B cell (primary cell): ENCODE measurements around the gene S100A7. TPM values are rescaled to one million over a fixed set of nuclear protein-coding genes. Genes with fewer than 3 reads are reported as not detected.

Experiments used
- ATAC-seq: fragments of 200-7000 bp; cut with Tn5 transposase; one replicate; pipeline ENCODE4 v1.10.0; 2021; ENCODE audit warnings: low read depth, mild to moderate bottlenecking, moderate number of reproducible peaks, moderate library complexity
- CTCF ChIA-PET: fragments of 350-600 bp; sonication (Branson Sonifier 250); formaldehyde crosslinking; loops from one replicate; lab custom pipeline; 2021; ENCODE audit warnings: antibody characterized with exemption, inconsistent platforms; lab: Charles Lee
- POLR2A ChIA-PET: fragments of 350-600 bp; sonication (Branson Sonifier 250); formaldehyde crosslinking; loops from one replicate; lab custom pipeline; 2021; ENCODE audit warnings: antibody characterized with exemption; lab: Charles Lee
- DNase-seq: peaks from one replicate; pipeline ENCODE4 v3.0.0; 2013
- H2AFZ ChIP-seq: 2 replicates; pipeline ENCODE4 v1.6.1; 2012; ENCODE audit warnings: mild to moderate bottlenecking, low read depth, low read length; ENCODE audit not compliant: insufficient read depth, poor library complexity, severe bottlenecking
- H3K27ac ChIP-seq, 2 donors: 1 replicate in 1 of 2; 2 replicates in 1 of 2; pipeline ENCODE4 v1.5.1; 2012 to 2013; ENCODE audit warnings: low read length in 2 of 2, mild to moderate bottlenecking in 2 of 2, moderate library complexity in 1 of 2
- H3K27me3 ChIP-seq, 4 experiments: fragments of 200-600 bp in 1 of 4; sonication (generic) in 1 of 4; replicated peaks in 1 of 4; 1 replicate in 2 of 4; 2 replicates in 2 of 4; pipeline versions ENCODE4 v1.6.1 to v1.7.0; 2013 to 2016; ENCODE audit warnings: low read length in 3 of 4, mild to moderate bottlenecking in 2 of 4, mixed read lengths in 1 of 4, moderate library complexity in 1 of 4; ENCODE audit not compliant: insufficient read depth in 4 of 4, control insufficient read depth in 3 of 4; ENCODE audit errors: control extremely low read depth in 1 of 4
- H3K36me3 ChIP-seq, 2 experiments: replicated peaks in 1 of 2; 1 replicate in 1 of 2; 2 replicates in 1 of 2; pipeline versions ENCODE4 v1.6.1 to v1.7.1; 2013; ENCODE audit warnings: low read length in 1 of 2; ENCODE audit not compliant: insufficient read depth in 2 of 2, control insufficient read depth in 1 of 2; ENCODE audit errors: control extremely low read depth in 1 of 2, extremely low read depth in 1 of 2
- H3K4me1 ChIP-seq, 2 donors: fragments of 200-600 bp in 1 of 2; sonication (generic) in 1 of 2; 1 replicate in 1 of 2; 2 replicates in 1 of 2; pipeline versions ENCODE4 v1.5.1 to v1.6.1; 2013 to 2017; ENCODE audit warnings: low read length in 2 of 2; ENCODE audit not compliant: control insufficient read depth in 2 of 2, insufficient read depth in 2 of 2
- H3K4me2 ChIP-seq: replicated peaks from 2 replicates; pipeline ENCODE3; 2012; ENCODE audit warnings: mild to moderate bottlenecking, low read depth, low read length; ENCODE audit not compliant: poor library complexity, severe bottlenecking
- H3K4me3 ChIP-seq, 5 experiments: fragments of 200-600 bp in 1 of 5; sonication (generic) in 1 of 5; 1 replicate in 3 of 5; 2 replicates in 2 of 5; pipeline versions ENCODE4 v1.5.1 to v1.7.0; 2011 to 2016; ENCODE audit warnings: low read length in 4 of 5, mild to moderate bottlenecking in 4 of 5, low read depth in 2 of 5, control low read depth in 1 of 5, moderate library complexity in 1 of 5; ENCODE audit not compliant: insufficient read depth in 1 of 5; ENCODE audit errors: control extremely low read depth in 1 of 5, extremely low read depth in 1 of 5
- H3K79me2 ChIP-seq: fragments of 200-600 bp; sonication (generic); one replicate; pipeline ENCODE4 v1.6.0; 2016; ENCODE audit warnings: low read length; ENCODE audit not compliant: control insufficient read depth, insufficient read depth
- H3K9ac ChIP-seq: fragments of 200-600 bp; sonication (generic); 2 replicates; pipeline ENCODE4 v1.6.1; 2017; ENCODE audit warnings: mild to moderate bottlenecking, low read length, moderate library complexity
- H3K9me3 ChIP-seq, 3 donors: one replicate each; pipeline versions ENCODE4 v1.6.1 to v1.7.1; 2013; ENCODE audit warnings: low read length in 2 of 3; ENCODE audit not compliant: control insufficient read depth in 2 of 3, insufficient read depth in 1 of 3; ENCODE audit errors: control extremely low read depth in 1 of 3
- H4K20me1 ChIP-seq: 2 replicates; pipeline ENCODE4 v1.6.0; 2012; ENCODE audit warnings: mild to moderate bottlenecking, low read length; ENCODE audit not compliant: insufficient read depth, control insufficient read depth, poor library complexity, severe bottlenecking
- H3K27ac Mint-ChIP-seq: one replicate; pipeline ENCODE4 v1.8.0; 2021; ENCODE audit warnings: mixed read lengths
- H3K27me3 Mint-ChIP-seq: one replicate; pipeline ENCODE4 v1.8.0; 2021; ENCODE audit warnings: mixed read lengths
- H3K4me1 Mint-ChIP-seq: one replicate; pipeline ENCODE4 v1.8.0; 2021; ENCODE audit warnings: mixed read lengths
- H3K4me3 Mint-ChIP-seq: one replicate; pipeline ENCODE4 v1.8.0; 2021; ENCODE audit warnings: mixed read lengths
- H3K9me3 Mint-ChIP-seq: one replicate; pipeline ENCODE4 v1.8.0; 2022; ENCODE audit warnings: mixed read lengths; ENCODE audit not compliant: insufficient read depth
- EZH2 ChIP-seq: IDR thresholded peaks from 2 replicates; pipeline ENCODE4 v1.6.1; 2012; ENCODE audit warnings: borderline replicate concordance, low read depth, mild to moderate bottlenecking, moderate library complexity, low read length; ENCODE audit not compliant: insufficient read depth, poor library complexity, severe bottlenecking
- WGBS: methylation state at CpG from one replicate; pipeline ENCODE4 v1.1.5; 2013; ENCODE audit warnings: missing lambda C conversion rate; ENCODE audit not compliant: insufficient coverage; 5-methylcytosine and 5-hydroxymethylcytosine counted together
- intact Hi-C: fragments of 100-400 bp; cut with micrococcal nuclease; formaldehyde crosslinking; loops from one replicate; pipeline ENCODE4 v1.10.0; 2022
- polyA minus RNA-seq: library from RNA; depleted of rRNA, polyadenylated mRNA; stranded (reverse); fragments of >200 nt; gene quantifications from 2 replicates; pipeline ENCODE4 v1.2.3, GENCODE V29; 2012
- polyA plus RNA-seq: library from polyadenylated mRNA; depleted of rRNA; stranded (reverse); fragments of >200 nt; gene quantifications from 2 replicates; pipeline ENCODE4 v1.2.3, GENCODE V29; 2012
- total RNA-seq, 2 donors: library from RNA; stranded (reverse); fragments of 120-200 nt in 1 of 2; gene quantifications; 1 replicate in 1 of 2; 2 replicates in 1 of 2; pipeline versions ENCODE4 v1.2.3 to v1.2.4, GENCODE V29; 2013 to 2022
- TF ChIP-seq, protein P1 (sequence below): fragments of 200-600 bp; IDR thresholded peaks from one replicate; pipeline ENCODE4 v1.8.0; 2022; ENCODE audit warnings: antibody characterized with exemption, mild to moderate bottlenecking

The S100A7 gene
- total RNA-seq: not detected in 2 replicates
- total RNA-seq (2013): not detected
- not detected in 2 replicates for polyA plus RNA-seq
- polyA minus RNA-seq: not detected in 2 replicates

DNA sequence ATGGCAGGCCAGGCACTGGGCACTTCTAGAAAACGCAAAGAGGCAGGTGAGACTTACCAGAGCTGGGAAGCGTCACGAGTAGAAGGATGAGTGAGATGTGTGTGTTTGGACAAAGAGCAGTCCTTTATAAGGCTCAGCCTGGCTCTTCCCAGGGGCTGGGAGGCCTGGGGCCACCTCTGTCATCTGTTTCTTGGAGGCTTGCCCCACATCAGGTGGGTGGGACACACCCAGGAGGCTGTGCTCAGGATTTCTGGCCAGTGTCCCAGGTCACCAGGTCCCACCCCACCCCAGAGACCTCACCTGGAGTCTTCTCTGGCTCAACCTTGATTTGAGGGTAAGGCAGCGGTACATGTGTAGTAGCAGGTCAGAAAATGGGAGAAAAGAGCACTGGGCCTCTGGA lies at the start of gene S100A7:
Gene S100A7 (minus strand): TSS at position 101 of the 400 bp plus-strand sequence. CDS start 1,638 bp downstream, outside the sequence.
- Mint-ChIP-seq H3K9me3 (no peaks in the 10 kb centered on the region), H3K27ac (no peak within 1 kb of the TSS), H3K4me1 (peaks cover under 1% of the 10 kb centered on the region), H3K4me3 (no peak within 1 kb of the TSS), H3K27me3 (peaks cover 57% of the 10 kb centered on the region)
- no peaks in the 10 kb centered on the region for H4K20me1 ChIP-seq
- no peaks in the 10 kb centered on the region for H3K36me3 ChIP-seq
- CTCF ChIA-PET: no interaction called here
- DNase-seq (no peak), ATAC-seq (no peak)
- TF ChIP-seq, protein P1, sequence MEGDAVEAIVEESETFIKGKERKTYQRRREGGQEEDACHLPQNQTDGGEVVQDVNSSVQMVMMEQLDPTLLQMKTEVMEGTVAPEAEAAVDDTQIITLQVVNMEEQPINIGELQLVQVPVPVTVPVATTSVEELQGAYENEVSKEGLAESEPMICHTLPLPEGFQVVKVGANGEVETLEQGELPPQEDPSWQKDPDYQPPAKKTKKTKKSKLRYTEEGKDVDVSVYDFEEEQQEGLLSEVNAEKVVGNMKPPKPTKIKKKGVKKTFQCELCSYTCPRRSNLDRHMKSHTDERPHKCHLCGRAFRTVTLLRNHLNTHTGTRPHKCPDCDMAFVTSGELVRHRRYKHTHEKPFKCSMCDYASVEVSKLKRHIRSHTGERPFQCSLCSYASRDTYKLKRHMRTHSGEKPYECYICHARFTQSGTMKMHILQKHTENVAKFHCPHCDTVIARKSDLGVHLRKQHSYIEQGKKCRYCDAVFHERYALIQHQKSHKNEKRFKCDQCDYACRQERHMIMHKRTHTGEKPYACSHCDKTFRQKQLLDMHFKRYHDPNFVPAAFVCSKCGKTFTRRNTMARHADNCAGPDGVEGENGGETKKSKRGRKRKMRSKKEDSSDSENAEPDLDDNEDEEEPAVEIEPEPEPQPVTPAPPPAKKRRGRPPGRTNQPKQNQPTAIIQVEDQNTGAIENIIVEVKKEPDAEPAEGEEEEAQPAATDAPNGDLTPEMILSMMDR: no peak
- H3K27me3 ChIP-seq: peaks cover 0 to 8% (median 3%) of the 10 kb centered on the region in 4 experiments
- H3K27ac ChIP-seq: no peak within 1 kb of the TSS
- POLR2A ChIA-PET: no interaction called here
- H3K4me1 ChIP-seq: peaks cover 0 to under 1% of the 10 kb centered on the region in 2 donors
- no peak within 1 kb of the TSS for H3K4me3 ChIP-seq
- no peaks in the 10 kb centered on the region for H3K9me3 ChIP-seq
- 82% methylated on average over 3 of the region's 4 CpGs for WGBS
- H3K4me2 ChIP-seq: no peak within 1 kb of the TSS
- intact Hi-C loops: no loop called here
- H2AFZ ChIP-seq: no peak within 1 kb of the TSS
- H3K9ac ChIP-seq: no peak within 1 kb of the TSS
- no peaks in the 10 kb centered on the region for H3K79me2 ChIP-seq

DNA sequence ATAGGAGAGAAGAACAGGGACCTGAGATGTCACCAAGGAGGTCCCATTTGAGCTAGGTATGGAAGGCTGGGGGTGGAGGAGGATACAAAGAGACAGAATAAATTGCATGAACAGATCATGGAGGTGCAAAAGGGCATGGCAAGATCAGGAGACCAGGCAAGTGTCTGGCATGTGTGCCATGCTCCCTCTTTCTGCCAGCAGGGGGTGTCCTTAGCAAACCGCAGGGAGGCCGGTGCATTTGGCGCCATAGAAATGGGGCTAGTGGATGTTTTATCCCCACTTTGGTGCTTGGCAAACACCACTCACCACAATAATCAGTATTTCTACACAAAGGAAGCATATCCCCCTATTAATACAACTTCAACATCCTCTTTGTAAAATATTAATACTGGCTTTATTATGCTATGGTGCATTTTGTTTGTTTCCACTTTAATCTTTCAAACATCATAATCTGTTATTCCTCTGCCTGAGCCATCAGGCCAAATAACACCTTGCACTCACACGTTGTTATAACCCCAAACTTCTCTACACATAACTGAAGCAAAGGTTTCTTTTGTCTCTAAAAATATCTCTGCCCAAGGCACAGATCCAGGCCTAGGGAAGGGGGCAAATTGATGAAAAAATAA lies 49.4 kb upstream of the S100A7 start:
- Histone ChIP-seq H3K36me3 (no peaks in the 10 kb centered on the region), H2AFZ (no peak overlapping the region), H3K9ac (no peak overlapping the region), H4K20me1 (no peaks in the 10 kb centered on the region), H3K4me3 (no peak overlapping the region), H3K9me3 (no peaks in the 10 kb centered on the region), H3K27me3 (no peaks in the 10 kb centered on the region), H3K4me2 (no peak overlapping the region), H3K79me2 (no peaks in the 10 kb centered on the region), H3K4me1 (no peaks in the 10 kb centered on the region), H3K27ac (no peak overlapping the region)
- intact Hi-C loops: loop anchor here (2.0 to 5.0 kb wide), 3 partner anchors 123 to 762 kb away; partner anchors contain the start of genes HAX1 and NPR1
- peak; percentile 60 for ATAC-seq
- H3K4me3 Mint-ChIP-seq: no peak overlapping the region
- H3K4me1 Mint-ChIP-seq: no peaks in the 10 kb centered on the region
- H3K27ac Mint-ChIP-seq: peak overlapping the region; percentile 13
- ChIA-PET POLR2A (interaction anchor here (1.0 kb wide), 1 partner anchor 124 kb away, joined by 4 read pairs; the partner anchor contains the start of gene CHTOP), CTCF (interaction anchor here (0.8 to 11.1 kb wide), 27 partner anchors 11 to 481 kb away, joined by 3 to 227 read pairs (median 6); partner anchors contain the start of genes CHTOP, RAB13, RPS27 and S100A14)
- TF ChIP-seq, protein P1: peak; percentile 78
- TF ChIP-seq EZH2: no peak
- no peaks in the 10 kb centered on the region for H3K9me3 Mint-ChIP-seq
- peak; percentile 60 for DNase-seq
- no CpG with 5 or more reads among the region's 4 CpGs for WGBS
- H3K27me3 Mint-ChIP-seq: peaks cover 3% of the 10 kb centered on the region
